ENCODE measurements around the gene DHTKD1.

The DHTKD1 gene

GRCh38 chr10:12068449-12069269 lies at the start of gene DHTKD1:
TSS of gene DHTKD1 (plus strand) at chr10:12068954. CDS start at chr10:12069034, 80 bp downstream.
- peak within 1 kb of the TSS; percentile 86 for H3K4me3 ChIP-seq (ENCODE audit: low read length)
- DNase-seq (ENCODE audit: low read depth) = peak; percentile 90
- peak; percentile 45 for TF ChIP-seq CTCF (conservative IDR thresholded peaks at IDR 0.05; ENCODE audit: low read depth, low read length)

GRCh38 chr10:12019283-12019971 lies 49.3 kb upstream of the DHTKD1 start:
- TF ChIP-seq CTCF (conservative IDR thresholded peaks at IDR 0.05; ENCODE audit: low read depth, low read length) = no peak
- no peak for DNase-seq (ENCODE audit: low read depth)
- H3K4me3 ChIP-seq (ENCODE audit: low read length) = no peak overlapping the region

- TF ChIP-seq CTCF (conservative IDR thresholded peaks at IDR 0.05; ENCODE audit: low read depth, low read length) = no peak
- DNase-seq (ENCODE audit: low read depth) = no peak
These were observed 48.2 kb upstream of the DHTKD1 start for GRCh38 chr10:12020574-12020973.

GRCh38 chr10:12022580-12023257 lies 46.0 kb upstream of the DHTKD1 start:
- DNase-seq (ENCODE audit: low read depth) = no peak
- TF ChIP-seq CTCF (conservative IDR thresholded peaks at IDR 0.05; ENCODE audit: low read depth, low read length) = no peak
- H3K4me3 ChIP-seq (ENCODE audit: low read length) = no peak overlapping the region

More at GRCh38 chr10:12020574-12020973, 48.2 kb upstream of the DHTKD1 start:
- H3K4me3 ChIP-seq (ENCODE audit: low read length) = no peak overlapping the region

- DNase-seq (ENCODE audit: low read depth) = no peak
- TF ChIP-seq CTCF (conservative IDR thresholded peaks at IDR 0.05; ENCODE audit: low read depth, low read length) = no peak
- H3K4me3 ChIP-seq (ENCODE audit: low read length) = no peak overlapping the region
These were observed 43.2 kb upstream of the DHTKD1 start for GRCh38 chr10:12025591-12025990.

- no peak for TF ChIP-seq CTCF (conservative IDR thresholded peaks at IDR 0.05; ENCODE audit: low read depth, low read length)
- no peak overlapping the region for H3K4me3 ChIP-seq (ENCODE audit: low read length)
- no peak for DNase-seq (ENCODE audit: low read depth)
These were observed 41.2 kb upstream of the DHTKD1 start for GRCh38 chr10:12027539-12027938.
